Endothelial cell of umbilical vein (primary cell): ENCODE data around the gene RASSF10. TPM values are rescaled to one million over a fixed set of nuclear protein-coding genes. Genes with fewer than 3 reads are reported as not detected.
A peak's percentile ranks its signal among the peaks of the same experiment; 100 is the strongest.

Experiments used
- BruUV-seq: library from RNA; stranded (reverse); fragments of 400-500 nt; replicated peaks from 2 replicates; lab custom pipeline; 2021; lab: Mats Ljungman, UMichigan
- CTCF ChIA-PET: fragments of 300-600, 350-600 bp; sonication (Branson Sonifier 250); formaldehyde crosslinking; loops from one replicate; lab custom pipeline; 2021; ENCODE audit warnings: antibody characterized with exemption, inconsistent platforms; lab: Charles Lee
- POLR2A ChIA-PET: fragments of 300-600, 350-600 bp; sonication (Branson Sonifier 250); formaldehyde crosslinking; loops from one replicate; lab custom pipeline; 2021; ENCODE audit warnings: antibody characterized with exemption, inconsistent platforms; lab: Charles Lee
- DNase-seq: peaks from one replicate; pipeline ENCODE4 v3.0.0-alpha.2; 2011; ENCODE audit warnings: low read depth, low spot score
- FAIRE-seq: peaks from 2 replicates; lab custom pipeline; 2011; peaks lifted over from hg19 to GRCh38; lab: Jason Lieb, UNC
- H2AFZ ChIP-seq: 2 replicates; pipeline ENCODE4 v1.6.0; 2012; ENCODE audit warnings: low read depth, low read length, control low read depth, inconsistent platforms
- H3K27ac ChIP-seq: 2 replicates; pipeline ENCODE4 v1.5.1; 2011; ENCODE audit warnings: low read depth, mild to moderate bottlenecking, control low read depth, low read length, moderate library complexity; ENCODE audit not compliant: insufficient read depth
- H3K27me3 ChIP-seq, 2 experiments: 2 replicates each; pipeline versions ENCODE4 v1.6.0 to v1.6.1; 2011; ENCODE audit warnings: low read length in 2 of 2, mixed read lengths in 1 of 2; ENCODE audit not compliant: control insufficient read depth in 2 of 2, insufficient read depth in 2 of 2
- H3K36me3 ChIP-seq, 2 experiments: 2 replicates in 1 of 2; 3 replicates in 1 of 2; pipeline ENCODE4 v1.5.1; 2011; ENCODE audit warnings: low read length in 2 of 2, mild to moderate bottlenecking in 1 of 2, moderate library complexity in 1 of 2; ENCODE audit not compliant: control insufficient read depth in 2 of 2, insufficient read depth in 2 of 2; ENCODE audit errors: extremely low read depth in 1 of 2
- H3K4me1 ChIP-seq: 3 replicates; pipeline ENCODE4 v1.5.1; 2011; ENCODE audit warnings: mild to moderate bottlenecking, low read length; ENCODE audit not compliant: control insufficient read depth, insufficient read depth; ENCODE audit errors: extremely low read depth
- H3K4me2 ChIP-seq: 2 replicates; pipeline ENCODE4 v1.6.1; 2011; ENCODE audit warnings: low read length, control low read depth, mixed read lengths; ENCODE audit not compliant: insufficient read depth
- H3K4me3 ChIP-seq, 3 experiments: fragments of 200-600 bp in 1 of 3; sonication (generic), shearing (Covaris generic) in 1 of 3; replicated peaks in 1 of 3; 2 replicates each; pipeline ENCODE4 v1.5.1; 2011 to 2016; ENCODE audit warnings: control low read depth in 3 of 3, low read length in 3 of 3, mild to moderate bottlenecking in 2 of 3, inconsistent platforms in 1 of 3, low read depth in 1 of 3, moderate library complexity in 1 of 3; ENCODE audit not compliant: insufficient read depth in 1 of 3
- H3K79me2 ChIP-seq: 2 replicates; pipeline ENCODE4 v1.6.0; 2012; ENCODE audit warnings: low read length, inconsistent platforms; ENCODE audit not compliant: control insufficient read depth, insufficient read depth
- H3K9ac ChIP-seq: replicated peaks from 2 replicates; pipeline ENCODE3; 2011; ENCODE audit warnings: low read length, control low read depth; ENCODE audit not compliant: insufficient read depth; ENCODE audit errors: extremely low read depth
- H3K9me1 ChIP-seq: replicated peaks from 3 replicates; pipeline ENCODE4 v1.6.0; 2011; ENCODE audit warnings: mild to moderate bottlenecking, low read length; ENCODE audit not compliant: control insufficient read depth, insufficient read depth; ENCODE audit errors: extremely low read depth
- H3K9me3 ChIP-seq: replicated peaks from 2 replicates; pipeline ENCODE4 v1.5.1; 2012; ENCODE audit warnings: low read length, inconsistent platforms; ENCODE audit not compliant: control insufficient read depth, insufficient read depth
- H4K20me1 ChIP-seq: replicated peaks from 2 replicates; pipeline ENCODE3; 2011; ENCODE audit warnings: mild to moderate bottlenecking, low read length; ENCODE audit not compliant: control insufficient read depth, insufficient read depth; ENCODE audit errors: extremely low read depth
- EZH2 ChIP-seq: IDR thresholded peaks from 2 replicates; pipeline ENCODE4 v1.6.1; 2012; ENCODE audit warnings: borderline replicate concordance, low read depth, mild to moderate bottlenecking, moderate library complexity, low read length, inconsistent platforms; ENCODE audit not compliant: severe bottlenecking
- FOS ChIP-seq: IDR thresholded peaks from 2 replicates; pipeline ENCODE4 v1.6.1; 2011; ENCODE audit warnings: mild to moderate bottlenecking, low read length, moderate library complexity, borderline replicate concordance; ENCODE audit not compliant: insufficient read depth
- GATA2 ChIP-seq: IDR thresholded peaks from 2 replicates; pipeline ENCODE4 v1.7.0; 2011; ENCODE audit warnings: low read depth, mild to moderate bottlenecking, moderate library complexity, mixed read lengths, low read length; ENCODE audit not compliant: insufficient read length, insufficient read depth
- JUN ChIP-seq: IDR thresholded peaks from 2 replicates; pipeline ENCODE4 v1.6.1; 2011; ENCODE audit warnings: borderline replicate concordance, low read depth; ENCODE audit not compliant: insufficient read length, insufficient read depth
- MYC ChIP-seq: IDR thresholded peaks from one replicate; pipeline ENCODE4 v1.6.1; 2011; ENCODE audit warnings: mild to moderate bottlenecking, low read depth, low read length
- POLR2A ChIP-seq: IDR thresholded peaks from 2 replicates; pipeline ENCODE4 v1.6.1; 2012; ENCODE audit warnings: low read depth, mild to moderate bottlenecking, control low read depth, low read length
- POLR2AphosphoS5 ChIP-seq: IDR thresholded peaks from 2 replicates; pipeline ENCODE4 v1.6.1; 2012; ENCODE audit warnings: low read depth, mild to moderate bottlenecking, control low read depth, low read length, moderate library complexity; ENCODE audit not compliant: insufficient read depth
- dilution Hi-C: fragments of 300-500 bp; cut with MboI; formaldehyde crosslinking; loops from one replicate; pipeline ENCODE4 v1.15.0; 2019; ENCODE audit warnings: low sequenced_read_pairs; ENCODE audit not compliant: extremely low pct_ligation_motif_present
- intact Hi-C: fragments of 100-400 bp; cut with micrococcal nuclease; formaldehyde crosslinking; loops from one replicate; pipeline ENCODE4 v1.10.0; 2022
- polyA plus RNA-seq, 4 experiments: library from polyadenylated mRNA; depleted of rRNA in 3 of 4; stranded (reverse) in 3 of 4; unstranded in 1 of 4; fragments of >200 nt; gene quantifications; 2 replicates each; pipeline versions ENCODE4 v1.2.1 to v1.2.3, GENCODE V29; 2011 to 2012; ENCODE audit warnings: missing spikeins in 1 of 4
- total RNA-seq: library from RNA; stranded (reverse); gene quantifications from 2 replicates; pipeline ENCODE4 v1.2.3, GENCODE V29; 2021
- TF ChIP-seq, protein P1 (sequence below), 2 donors: IDR thresholded peaks; 1 replicate in 1 of 2; 2 replicates in 1 of 2; pipeline ENCODE4 v1.5.1; 2011; ENCODE audit warnings: low read length in 2 of 2, mild to moderate bottlenecking in 2 of 2, moderate library complexity in 2 of 2, control low read depth in 1 of 2, inconsistent platforms in 1 of 2, low read depth in 1 of 2; ENCODE audit not compliant: insufficient read depth in 1 of 2; ENCODE audit errors: extremely low read depth in 1 of 2
- TF ChIP-seq, protein P2 (sequence below): IDR thresholded peaks from 2 replicates; pipeline ENCODE4 v1.6.1; 2011; ENCODE audit not compliant: insufficient read depth, insufficient read length

Gene RASSF10
- total and polyA plus RNA-seq, 2 donors (not counting 3 experiments of a cell fraction or from before 2014, with no cell fraction given): 0.03 TPM; not detected in 1

GRCh38 chr11:13016415-13016814 lies 7.3 kb downstream of the RASSF10 start:
- no TSS peak for BruUV-seq
- H4K20me1 ChIP-seq: no peaks in the 10 kb centered on the region
- H3K9me1 ChIP-seq: no peaks in the 10 kb centered on the region
- no peak overlapping the region for H3K4me3 ChIP-seq
- peak; percentile 37 for DNase-seq
- no peak overlapping the region for H3K9ac ChIP-seq
- no peaks in the 10 kb centered on the region for H3K36me3 ChIP-seq
- no peaks in the 10 kb centered on the region for H3K79me2 ChIP-seq
- no peak overlapping the region for H3K27ac ChIP-seq
- dilution Hi-C loops (no loop called here), intact Hi-C loops (loop anchor here (1.0 kb wide), 1 partner anchor 136 kb away; no protein-coding TSS in a partner anchor)
- H3K27me3 ChIP-seq: peaks cover 28 to 60% of the 10 kb centered on the region in 2 experiments
- no peak overlapping the region for H2AFZ ChIP-seq
- CTCF ChIA-PET: interaction anchor here (0.5 to 1.9 kb wide), 3 partner anchors 53 to 129 kb away, joined by 3 to 12 read pairs (median 3); no protein-coding TSS in a partner anchor
- TF ChIP-seq EZH2 (no peak), FOS (no peak), JUN (no peak), POLR2AphosphoS5 (no peak), MYC (no peak), POLR2A (no peak), GATA2 (no peak)
- TF ChIP-seq, protein P1, sequence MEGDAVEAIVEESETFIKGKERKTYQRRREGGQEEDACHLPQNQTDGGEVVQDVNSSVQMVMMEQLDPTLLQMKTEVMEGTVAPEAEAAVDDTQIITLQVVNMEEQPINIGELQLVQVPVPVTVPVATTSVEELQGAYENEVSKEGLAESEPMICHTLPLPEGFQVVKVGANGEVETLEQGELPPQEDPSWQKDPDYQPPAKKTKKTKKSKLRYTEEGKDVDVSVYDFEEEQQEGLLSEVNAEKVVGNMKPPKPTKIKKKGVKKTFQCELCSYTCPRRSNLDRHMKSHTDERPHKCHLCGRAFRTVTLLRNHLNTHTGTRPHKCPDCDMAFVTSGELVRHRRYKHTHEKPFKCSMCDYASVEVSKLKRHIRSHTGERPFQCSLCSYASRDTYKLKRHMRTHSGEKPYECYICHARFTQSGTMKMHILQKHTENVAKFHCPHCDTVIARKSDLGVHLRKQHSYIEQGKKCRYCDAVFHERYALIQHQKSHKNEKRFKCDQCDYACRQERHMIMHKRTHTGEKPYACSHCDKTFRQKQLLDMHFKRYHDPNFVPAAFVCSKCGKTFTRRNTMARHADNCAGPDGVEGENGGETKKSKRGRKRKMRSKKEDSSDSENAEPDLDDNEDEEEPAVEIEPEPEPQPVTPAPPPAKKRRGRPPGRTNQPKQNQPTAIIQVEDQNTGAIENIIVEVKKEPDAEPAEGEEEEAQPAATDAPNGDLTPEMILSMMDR (IDR thresholded peaks at IDR 0.05; ENCODE audit: extremely low read depth in 1 of 2, insufficient read depth in 1 of 2, low read depth in 1 of 2, low read length in 2 of 2): no peak
- TF ChIP-seq, protein P2, sequence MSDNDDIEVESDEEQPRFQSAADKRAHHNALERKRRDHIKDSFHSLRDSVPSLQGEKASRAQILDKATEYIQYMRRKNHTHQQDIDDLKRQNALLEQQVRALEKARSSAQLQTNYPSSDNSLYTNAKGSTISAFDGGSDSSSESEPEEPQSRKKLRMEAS: no peak
- no peak overlapping the region for H3K4me2 ChIP-seq
- peak; percentile 43 for FAIRE-seq
- no peaks in the 10 kb centered on the region for H3K9me3 ChIP-seq
- H3K4me1 ChIP-seq: no peaks in the 10 kb centered on the region
- POLR2A ChIA-PET: no interaction called here
